T47D (cell line): ENCODE data around the gene FCHSD2.
A peak's percentile ranks its signal among the peaks of the same experiment; 100 is the strongest.

ENCODE experiments used
- DNase-seq, 2 experiments: peaks; one replicate each; pipeline versions ENCODE4 v3.0.0 to v3.0.0-alpha.2; 2011 to 2012; ENCODE audit warnings: low read depth in 1 of 2, low spot score in 1 of 2
- JUND ChIP-seq: IDR thresholded peaks from 2 replicates; pipeline ENCODE4 v1.6.1; 2012; ENCODE audit warnings: low read depth
- in situ Hi-C: cut with HindIII; loops from 2 replicates; pipeline ENCODE4 v1.10.0; 2016; ENCODE audit warnings: low sequenced_read_pairs, low pct_unique_long_range_greater_than_20kb

FCHSD2 gene

DNA sequence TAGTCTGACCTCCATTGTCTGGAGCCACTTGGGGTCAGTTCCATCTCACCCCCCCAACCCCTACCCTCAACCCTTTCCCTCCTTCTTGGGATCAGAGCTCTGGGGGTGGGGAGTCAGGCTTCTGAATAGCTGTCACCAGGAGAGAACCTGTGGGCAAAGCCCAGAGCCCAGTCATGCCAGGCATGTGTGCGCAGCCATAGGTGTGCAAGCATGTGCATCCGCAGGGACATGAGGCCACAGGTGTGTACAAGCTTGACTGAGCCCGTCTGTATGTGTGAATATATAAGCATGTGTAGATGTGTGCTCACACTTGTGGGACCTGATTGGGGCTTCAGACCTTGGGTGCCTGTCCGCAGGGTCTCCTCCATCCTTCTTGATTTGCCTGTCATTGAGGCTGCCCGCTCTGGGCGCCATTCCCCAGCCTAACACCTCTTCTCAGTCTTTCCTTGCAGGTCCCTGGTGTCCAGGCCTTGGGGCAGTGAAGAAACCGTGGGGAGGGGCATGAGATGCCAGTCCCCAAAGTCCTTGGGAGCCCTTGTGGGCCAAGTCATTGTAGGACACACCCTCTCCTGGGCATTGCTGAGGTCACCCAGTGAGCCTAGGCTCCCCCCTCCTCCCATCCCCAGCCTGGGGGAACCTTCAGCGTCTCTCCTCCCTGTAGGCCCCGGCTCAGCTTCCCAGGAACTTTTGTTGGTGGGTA, 318.9 kb downstream of the FCHSD2 start:
- no peak for DNase-seq
- in situ Hi-C loops, result no loop called here
- TF ChIP-seq JUND, result no peak

DNA sequence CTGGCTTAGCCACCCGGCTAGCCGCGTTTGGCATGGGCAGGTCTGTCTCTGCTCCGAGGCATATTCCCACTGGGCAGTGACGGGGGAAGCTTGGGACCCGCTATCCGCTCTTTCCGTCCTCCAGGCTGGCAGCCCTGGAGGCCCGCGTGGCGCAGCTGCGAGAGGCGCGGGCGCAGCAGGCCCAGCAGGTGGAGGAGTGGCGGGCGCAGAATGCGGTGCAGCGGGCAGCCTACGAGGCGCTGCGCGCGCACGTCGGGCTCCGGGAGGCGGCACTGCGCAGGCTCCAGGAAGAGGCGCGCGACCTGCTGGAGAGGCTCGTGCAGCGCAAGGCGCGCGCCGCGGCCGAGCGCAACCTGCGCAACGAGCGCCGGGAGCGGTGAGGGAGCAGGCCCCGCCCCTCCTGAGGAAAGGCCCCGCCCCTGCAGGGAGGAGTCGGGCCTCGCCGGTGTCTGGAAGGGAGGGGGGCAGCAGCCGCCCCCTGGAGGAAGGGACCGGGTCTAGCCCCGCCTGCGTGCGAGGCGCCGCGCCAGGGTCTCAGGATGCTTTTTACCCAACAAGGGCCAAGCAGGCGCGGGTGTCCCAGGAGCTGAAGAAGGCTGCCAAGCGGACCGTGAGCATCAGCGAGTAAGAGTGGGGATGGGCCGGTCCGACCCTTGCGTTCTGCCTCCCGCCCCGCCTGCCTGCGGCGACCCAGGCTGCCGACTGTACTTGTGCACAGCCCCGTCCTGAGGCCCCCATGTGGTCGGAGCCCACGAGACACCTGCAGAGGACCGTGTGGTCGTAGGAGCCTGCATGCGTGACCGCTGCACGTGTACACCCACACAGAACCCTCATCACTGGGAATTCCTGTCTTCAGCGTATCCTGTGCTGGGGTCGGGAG, 320.0 kb downstream of the FCHSD2 start:
- peak; percentile 94 to 99 for DNase-seq
- no peak for TF ChIP-seq JUND
- in situ Hi-C loops, result no loop called here

DNA sequence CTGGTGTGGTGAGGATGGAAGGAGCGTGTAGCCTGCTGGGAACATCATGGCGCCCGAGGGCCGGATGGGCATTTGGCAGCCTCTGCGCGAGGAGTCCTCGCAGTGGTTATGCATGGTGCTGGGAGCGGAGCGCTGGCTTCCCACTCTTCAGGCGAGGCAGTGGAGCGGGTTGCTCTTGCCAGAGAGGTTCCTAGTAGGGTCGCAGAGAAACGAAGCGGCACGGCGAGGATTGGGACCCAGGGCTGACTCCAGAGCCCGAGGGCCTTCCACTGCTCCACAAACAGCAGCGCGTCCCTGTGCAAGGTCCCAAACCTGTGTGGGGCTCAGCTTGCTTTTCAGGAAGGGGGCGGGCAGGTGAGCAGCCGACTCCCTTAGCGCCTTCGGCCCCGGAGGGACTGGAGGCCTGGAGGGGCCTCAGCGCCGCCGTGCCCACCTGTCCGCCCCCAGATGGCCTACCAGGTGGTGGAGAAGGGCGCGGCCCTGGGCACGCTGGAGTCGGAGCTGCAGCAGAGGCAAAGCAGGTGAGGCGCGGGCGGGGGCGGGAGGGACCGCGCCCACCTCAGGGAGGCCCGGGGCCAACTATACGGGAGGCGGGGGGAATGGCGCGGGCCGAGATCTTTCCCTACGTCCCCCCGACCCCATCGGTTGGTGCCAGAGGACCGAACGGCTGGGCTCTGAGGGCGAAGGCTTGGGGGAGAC, 320.7 kb downstream of the FCHSD2 start:
- no peak for DNase-seq
- in situ Hi-C loops, result no loop called here
- TF ChIP-seq JUND, result no peak

DNA sequence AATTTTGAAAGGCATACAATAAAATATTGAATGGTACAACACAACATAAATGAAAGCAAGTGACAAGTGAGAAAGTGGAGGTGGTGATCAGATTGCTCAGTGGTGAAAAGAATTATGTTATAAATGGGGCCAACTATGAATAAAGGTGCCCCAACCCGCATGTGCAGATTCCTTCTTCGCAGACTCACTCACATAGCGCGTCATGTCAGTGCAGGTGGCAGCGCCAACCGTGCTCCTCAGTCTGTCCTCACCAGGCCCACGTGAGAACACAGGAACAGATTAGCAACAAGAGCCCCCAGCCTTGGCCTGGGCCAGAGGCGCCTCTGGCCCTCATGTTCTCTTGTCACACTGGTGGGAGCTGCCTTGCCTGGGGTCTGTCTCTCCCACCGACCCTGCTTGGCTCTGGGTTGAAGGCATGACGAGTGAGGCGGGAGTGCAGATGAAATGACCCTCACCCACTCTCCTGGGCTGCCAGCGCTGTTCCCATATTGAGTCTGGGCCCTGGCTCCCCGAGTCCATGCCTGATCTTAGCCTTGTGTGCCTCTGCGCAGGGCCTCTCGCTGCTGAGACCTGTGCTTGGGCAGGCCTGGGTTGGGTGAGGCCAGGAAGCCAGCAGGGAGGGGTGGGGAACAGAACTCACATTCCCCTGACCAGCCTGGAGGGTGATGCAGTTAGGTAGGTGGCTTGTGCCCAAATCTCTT, 321.5 kb downstream of the FCHSD2 start:
- TF ChIP-seq JUND, result no peak
- in situ Hi-C loops, result no loop called here
- DNase-seq, result no peak

DNA sequence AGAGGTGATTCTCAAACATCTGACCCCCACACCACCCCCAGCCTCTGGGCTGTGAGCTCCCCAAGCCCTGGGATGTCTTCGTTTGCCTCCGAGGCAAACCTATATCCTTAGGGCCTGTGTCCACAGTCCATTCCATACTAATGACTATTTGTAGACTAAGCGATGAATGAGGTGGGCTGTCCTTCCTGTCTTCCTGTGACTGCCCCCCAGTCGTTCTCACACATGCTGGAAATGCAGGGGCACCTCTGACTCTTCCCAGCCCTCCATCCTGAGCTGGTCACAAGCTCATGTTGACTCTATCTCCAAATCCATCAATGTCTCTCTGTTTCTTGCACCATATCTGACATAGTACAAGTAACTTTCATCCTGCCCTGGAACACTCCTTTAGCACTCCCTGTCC, 323.1 kb downstream of the FCHSD2 start:
- in situ Hi-C loops, result no loop called here
- TF ChIP-seq JUND, result no peak
- DNase-seq, result no peak

DNA sequence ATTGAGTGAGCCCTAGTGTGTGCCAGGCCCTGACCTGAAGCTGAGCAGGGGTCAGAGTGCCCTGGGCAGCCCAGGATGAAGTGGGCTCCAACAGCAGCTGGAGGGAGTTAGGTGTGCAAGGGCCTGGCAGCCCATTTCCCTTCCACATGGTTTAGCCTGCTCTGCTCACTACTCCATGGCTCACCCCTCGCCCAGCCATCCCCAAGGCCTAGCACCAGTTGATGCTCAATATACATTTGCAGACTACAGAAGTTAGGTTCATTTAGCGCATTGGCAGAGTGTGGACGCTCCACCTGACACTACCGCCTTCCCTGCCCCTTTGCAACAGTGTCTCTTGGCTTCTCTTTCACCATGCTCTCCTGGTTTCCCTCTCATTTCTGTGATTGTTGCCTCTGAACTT, 324.2 kb downstream of the FCHSD2 start:
- in situ Hi-C loops, result no loop called here
- no peak for TF ChIP-seq JUND
- DNase-seq, result no peak

DNA sequence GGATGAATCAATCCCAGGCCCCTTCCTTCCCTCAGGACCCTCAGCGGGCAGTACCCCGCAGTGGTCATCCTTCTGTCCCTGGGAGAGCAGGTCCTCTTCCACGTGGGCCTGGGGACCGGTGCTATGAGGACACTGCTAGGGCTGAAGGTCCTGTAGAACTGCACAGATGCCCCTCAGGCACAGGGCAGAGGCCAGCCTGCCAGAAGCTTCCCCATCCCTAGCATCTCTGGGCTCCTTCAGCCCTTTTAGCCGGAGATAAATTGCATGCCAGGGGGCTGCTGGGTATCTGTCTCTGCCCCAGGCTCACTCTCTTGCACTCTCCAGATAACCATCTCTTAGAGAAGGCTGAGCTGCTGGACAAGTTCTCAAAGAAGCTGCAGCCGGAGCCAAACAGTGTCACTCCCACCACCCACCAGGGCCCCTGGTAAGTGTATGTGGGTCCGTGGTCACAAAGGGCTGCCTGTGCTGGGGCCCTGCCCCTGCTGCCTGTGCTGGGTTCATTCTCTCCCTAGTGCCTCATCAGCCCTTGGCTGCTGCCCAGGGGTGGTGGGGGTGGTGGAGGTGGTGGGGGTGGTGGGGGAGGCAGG, 325.6 kb downstream of the FCHSD2 start:
- peak in 1 of 2 experiments; percentile 42 for DNase-seq
- no peak for TF ChIP-seq JUND
- in situ Hi-C loops, result no loop called here

DNA sequence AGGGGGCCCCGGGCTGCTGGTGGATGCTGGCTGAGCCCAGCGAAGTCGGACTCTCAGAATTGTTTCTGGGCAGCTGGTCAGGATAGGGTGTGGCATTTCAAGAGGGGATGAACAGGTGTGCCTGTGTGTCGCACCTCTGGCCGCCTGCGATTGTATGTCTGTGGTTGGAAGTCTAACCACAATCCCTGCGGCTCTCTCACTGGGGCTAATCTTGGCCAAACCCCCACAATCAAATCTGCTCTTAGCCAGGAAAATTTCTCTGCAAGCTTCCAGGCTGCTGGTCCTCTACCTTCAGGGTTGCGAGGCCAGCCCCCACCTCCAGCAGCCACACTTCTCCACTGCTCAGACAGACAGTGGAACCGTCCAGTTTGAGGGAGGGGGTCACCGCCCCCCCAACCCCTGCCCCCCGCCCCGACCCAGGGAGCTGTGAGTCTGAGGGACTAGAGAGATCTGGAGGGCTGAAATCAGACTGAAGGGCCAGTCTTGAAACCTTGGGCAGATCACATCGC, 327.0 kb downstream of the FCHSD2 start:
- in situ Hi-C loops, result no loop called here
- TF ChIP-seq JUND, result no peak
- no peak for DNase-seq

DNA sequence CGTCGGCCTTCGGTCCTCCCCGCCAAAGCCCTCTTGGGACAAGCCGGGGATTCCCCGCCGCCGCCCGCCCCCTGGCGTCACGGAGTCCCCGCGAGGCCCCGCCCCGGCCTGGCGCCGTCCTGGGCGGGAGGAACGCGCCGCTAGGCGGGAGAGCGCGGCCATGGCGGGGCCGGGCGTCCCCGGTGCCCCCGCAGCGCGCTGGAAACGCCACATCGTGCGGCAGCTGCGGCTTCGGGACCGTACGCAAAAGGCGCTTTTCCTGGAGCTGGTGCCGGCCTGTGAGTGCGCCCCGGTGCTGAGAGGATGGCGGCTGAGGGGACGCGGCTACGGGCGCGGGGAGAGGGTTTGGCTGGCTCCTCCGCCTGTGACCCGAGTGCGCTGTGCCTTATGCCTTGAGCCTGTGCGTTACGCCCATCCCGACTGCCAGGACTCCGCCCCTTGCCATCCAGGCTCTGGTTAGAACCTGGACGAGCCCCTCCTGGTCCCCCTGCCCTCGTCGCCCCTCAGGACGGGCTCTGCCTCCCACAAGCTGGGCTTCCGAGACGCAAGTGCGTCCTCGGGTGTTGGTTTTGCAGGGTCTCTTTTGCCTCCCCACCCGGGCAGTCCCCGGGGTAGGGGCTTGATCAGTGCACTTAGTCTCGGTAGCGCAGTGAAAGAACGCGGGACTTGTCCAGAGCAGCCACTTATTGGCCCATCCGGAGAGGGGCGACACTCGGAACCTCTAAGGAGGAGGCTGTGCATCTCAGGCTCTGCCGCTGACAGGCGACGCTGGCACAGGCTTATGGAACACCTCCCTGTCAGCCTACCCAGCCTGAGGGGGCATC, 327.6 kb downstream of the FCHSD2 start, which contains the start of gene ATG16L2:
ATG16L2 (plus strand) TSS at position 126 of the 824 bp plus-strand sequence; CDS start at position 161, 35 bp downstream.
- TF ChIP-seq JUND, result no peak
- in situ Hi-C loops, result no loop called here
- DNase-seq, result peak; percentile 91 to 93

DNA sequence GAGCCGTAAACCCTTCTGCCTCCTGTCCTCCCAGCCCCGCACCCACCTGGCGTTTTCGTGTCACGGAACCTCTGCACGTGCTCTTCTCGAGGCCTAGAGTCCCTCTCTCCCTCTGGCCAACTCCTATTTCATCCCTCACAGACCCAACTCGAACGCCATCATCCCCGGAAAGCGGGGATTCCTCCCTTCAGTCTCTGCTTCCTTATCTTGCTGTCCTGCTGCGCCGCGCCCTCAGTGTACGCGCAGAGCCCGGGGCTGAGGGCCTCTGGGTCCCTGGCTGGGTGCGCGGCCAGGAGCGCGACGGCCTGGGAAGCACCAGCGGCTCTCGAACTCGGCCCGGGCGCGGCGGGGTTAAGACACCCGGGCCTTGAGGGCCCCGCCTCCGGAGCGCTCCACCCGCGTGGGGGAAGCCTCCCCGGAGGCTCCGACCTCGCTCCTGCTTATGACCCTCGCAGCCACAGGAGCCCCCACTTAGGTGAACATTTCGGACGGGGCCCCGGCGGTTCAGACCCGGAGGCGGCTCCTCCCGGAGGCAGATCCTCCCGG, 328.3 kb downstream of the FCHSD2 start:
- peak; percentile 82 to 90 for DNase-seq
- in situ Hi-C loops, result no loop called here
- no peak for TF ChIP-seq JUND

DNA sequence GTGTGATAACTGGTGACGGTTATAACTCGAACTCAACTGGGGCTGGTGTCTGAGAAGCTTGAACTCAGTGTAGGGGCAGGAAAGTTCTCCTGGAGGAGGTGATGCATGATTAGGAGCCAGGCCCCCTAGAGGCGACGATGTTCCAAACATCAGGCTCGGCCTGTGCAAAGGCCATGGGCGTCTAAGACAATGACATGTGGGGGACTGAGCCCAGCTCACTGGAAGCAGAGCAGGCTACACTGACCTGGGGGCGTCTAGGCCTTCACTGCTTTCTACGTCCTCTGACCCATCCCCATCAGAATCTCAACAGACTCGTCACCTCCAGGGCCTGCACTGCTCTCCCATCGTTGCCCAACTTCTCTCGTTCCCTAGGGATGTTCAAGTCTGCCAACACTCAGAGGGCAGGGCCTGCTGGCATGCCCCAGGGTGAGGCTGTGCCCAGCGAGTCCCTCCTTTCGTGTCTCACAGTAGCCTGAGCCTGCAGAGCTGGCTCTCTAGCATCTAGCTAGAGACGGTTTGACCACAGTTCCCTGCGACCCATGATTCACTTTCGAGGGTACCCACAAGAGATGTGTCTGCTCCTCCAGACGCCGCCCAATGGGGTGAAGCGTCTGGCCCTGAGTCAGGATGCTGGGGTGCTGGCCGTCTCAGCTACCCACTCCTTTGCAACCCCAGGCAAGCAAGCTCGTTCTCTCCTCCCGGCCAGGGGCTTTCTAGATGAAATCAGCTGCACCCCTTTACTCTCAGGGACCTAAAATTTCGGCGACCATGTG, 329.0 kb downstream of the FCHSD2 start:
- no peak for TF ChIP-seq JUND
- in situ Hi-C loops, result no loop called here

More for the DNA sequence above, 329.0 kb downstream of the FCHSD2 start:
- DNase-seq, result peak in 1 of 2 experiments; percentile 78
